Measurements from ENCODE around the gene CYB5D1. TPM values are rescaled to one million over a fixed set of nuclear protein-coding genes. Genes with fewer than 3 reads are reported as not detected.

Gene CYB5D1
- total RNA-seq, result 24.2 TPM

GRCh38 chr17:7857713-7858521, at the start of gene CYB5D1:
Gene CYB5D1 (plus strand): TSS chr17:7858003. CDS start chr17:7858135, 132 bp downstream.

GRCh38 chr17:7833795-7834541, 23.8 kb upstream of the CYB5D1 start, which contains the start of gene KDM6B:
Gene KDM6B (plus strand): TSS chr17:7834217. CDS start chr17:7845555, 11,338 bp downstream.

DNA sequence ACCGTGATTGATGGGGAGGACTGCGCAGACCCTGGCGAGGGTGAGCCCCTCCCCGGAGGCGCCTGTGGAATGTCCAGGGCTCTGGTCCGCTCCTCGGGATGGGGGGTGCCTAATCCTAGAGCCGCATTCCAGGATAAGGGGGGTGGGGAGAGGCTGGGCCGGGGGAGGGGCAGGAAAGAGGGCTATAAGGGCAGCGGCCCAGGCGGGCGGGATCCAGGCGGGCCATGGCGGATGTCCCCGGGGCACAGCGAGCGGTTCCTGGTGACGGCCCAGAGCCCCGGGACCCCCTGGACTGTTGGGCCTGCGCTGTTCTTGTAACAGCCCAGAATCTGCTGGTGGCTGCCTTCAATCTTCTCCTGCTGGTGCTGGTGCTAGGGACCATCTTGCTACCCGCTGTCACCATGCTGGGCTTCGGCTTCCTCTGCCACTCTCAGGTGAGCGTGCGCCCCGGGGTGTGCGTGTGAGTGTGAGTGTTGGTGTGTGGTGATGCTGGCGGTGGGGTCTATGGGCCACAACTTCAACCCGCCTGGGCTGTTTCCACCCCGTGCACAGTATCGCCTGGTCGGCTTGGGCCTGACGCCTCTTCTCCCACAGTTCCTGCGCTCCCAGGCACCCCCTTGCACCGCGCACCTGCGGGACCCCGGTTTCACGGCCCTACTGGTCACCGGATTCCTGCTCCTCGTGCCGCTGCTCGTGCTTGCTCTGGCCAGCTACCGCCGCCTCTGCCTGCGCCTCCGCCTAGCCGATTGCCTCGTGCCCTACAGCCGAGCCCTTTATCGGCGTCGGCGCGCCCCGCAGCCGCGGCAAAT, 2.7 kb upstream of the CYB5D1 start, which contains the start of gene TMEM88:
Gene TMEM88 (plus strand): TSS at position 216 of the 809 bp plus-strand sequence. CDS start 9 bp downstream, at position 225.

GRCh38 chr17:7856811-7857712, 741 bp upstream of the CYB5D1 start, which contains the start of gene NAA38:
Gene NAA38 (minus strand): TSS chr17:7857559. CDS start chr17:7857463, 96 bp downstream.

DNA sequence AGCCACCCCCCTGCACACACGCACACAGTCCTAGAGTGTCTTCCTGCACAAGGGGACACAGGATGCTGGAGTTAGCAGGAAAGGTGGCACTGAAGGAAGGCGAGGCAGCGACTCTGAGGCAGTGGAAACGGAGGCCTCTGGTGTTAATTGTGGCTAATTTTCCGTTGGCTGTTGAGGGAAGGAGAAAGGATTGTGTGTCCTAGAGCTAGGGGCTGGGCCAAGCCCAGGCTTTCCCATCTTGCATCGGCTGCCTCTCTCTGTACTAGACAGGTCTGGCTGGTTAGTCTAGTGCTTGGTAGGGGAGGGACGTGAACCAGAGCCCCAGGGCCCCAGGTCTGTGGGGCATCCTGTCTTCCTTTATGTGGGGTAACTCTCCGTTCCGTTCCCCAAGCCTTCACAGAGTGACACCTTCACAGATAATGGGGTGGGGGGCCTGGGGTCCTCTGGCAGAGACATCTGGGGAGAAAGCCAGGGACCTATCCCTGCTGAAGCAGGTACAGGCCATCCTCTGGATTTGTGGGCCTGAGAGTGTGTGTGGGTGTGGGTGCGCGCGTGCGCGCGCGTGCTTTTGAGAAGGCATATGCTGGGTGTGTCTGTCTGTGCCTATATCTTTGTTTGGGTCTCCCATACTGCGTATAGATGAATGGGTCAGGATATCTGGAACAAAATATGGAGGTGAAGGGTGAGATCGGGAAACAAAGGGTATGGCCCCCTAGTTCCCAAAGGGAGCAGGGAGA, 30.5 kb downstream of the CYB5D1 start, which contains the start of gene CHD3:
Gene CHD3 (plus strand): TSS at position 606 of the 737 bp plus-strand sequence. CDS start 212 bp downstream, outside the sequence.

Other genes starting within 250 kb of the CYB5D1 start
- 43.2 TPM for gene FXR2, start 243.1 kb upstream of the CYB5D1 start, total RNA-seq
- gene SAT2, start 230.2 kb upstream of the CYB5D1 start, total RNA-seq, result 41.5 TPM
- gene SHBG, start 227.9 kb upstream of the CYB5D1 start, total RNA-seq, result 1.3 TPM
- gene ATP1B2, start 207.1 kb upstream of the CYB5D1 start, total RNA-seq, result 62.5 TPM
- gene TP53, start 170.5 kb upstream of the CYB5D1 start, total RNA-seq, result 27.9 TPM
- gene WRAP53, start 169.5 kb upstream of the CYB5D1 start, total RNA-seq, result 5.6 TPM
- 10.0 TPM for gene EFNB3, start 152.8 kb upstream of the CYB5D1 start, total RNA-seq
- gene DNAH2, start 140.3 kb upstream of the CYB5D1 start, total RNA-seq, result 0.60 TPM
- 24.5 TPM for gene KDM6B, start 23.8 kb upstream of the CYB5D1 start, total RNA-seq
- 4.4 TPM for gene TMEM88, start 2.9 kb upstream of the CYB5D1 start, total RNA-seq
- 24.0 TPM for gene NAA38, start 444 bp upstream of the CYB5D1 start, total RNA-seq
- gene CHD3, start 30.8 kb downstream of the CYB5D1 start, total RNA-seq, result 140 TPM
- gene RNF227, start 58.3 kb downstream of the CYB5D1 start, total RNA-seq, result 32.9 TPM
- 8.0 TPM for gene KCNAB3, start 71.9 kb downstream of the CYB5D1 start, total RNA-seq
- gene TRAPPC1, start 73.9 kb downstream of the CYB5D1 start, total RNA-seq, result 35.0 TPM
- gene CNTROB, start 74.2 kb downstream of the CYB5D1 start, total RNA-seq, result 30.6 TPM
- 26.8 TPM for gene GUCY2D, start 144.6 kb downstream of the CYB5D1 start, total RNA-seq
- 0.27 TPM for gene ALOX15B, start 181.1 kb downstream of the CYB5D1 start, total RNA-seq
- 0.99 TPM for gene ALOX12B, start 229.7 kb downstream of the CYB5D1 start, total RNA-seq